NCI-H460 (cell line): ENCODE results near the gene SLC17A3. TPM values are rescaled to one million over a fixed set of nuclear protein-coding genes. Genes with fewer than 3 reads are reported as not detected.

ENCODE experiments used
- DNase-seq: peaks from one replicate; pipeline ENCODE4 v3.0.0-alpha.2; 2016; ENCODE audit warnings: low read depth; ENCODE audit errors: extremely low read depth
- total RNA-seq: library from RNA; depleted of rRNA; stranded (reverse); fragments of >200 nt; shearing (Covaris generic); gene quantifications from 2 replicates; pipeline ENCODE4 v1.2.3, GENCODE V29; 2014

SLC17A3 gene
- total RNA-seq, 1 experiment from 2014 or later, result not detected

DNA sequence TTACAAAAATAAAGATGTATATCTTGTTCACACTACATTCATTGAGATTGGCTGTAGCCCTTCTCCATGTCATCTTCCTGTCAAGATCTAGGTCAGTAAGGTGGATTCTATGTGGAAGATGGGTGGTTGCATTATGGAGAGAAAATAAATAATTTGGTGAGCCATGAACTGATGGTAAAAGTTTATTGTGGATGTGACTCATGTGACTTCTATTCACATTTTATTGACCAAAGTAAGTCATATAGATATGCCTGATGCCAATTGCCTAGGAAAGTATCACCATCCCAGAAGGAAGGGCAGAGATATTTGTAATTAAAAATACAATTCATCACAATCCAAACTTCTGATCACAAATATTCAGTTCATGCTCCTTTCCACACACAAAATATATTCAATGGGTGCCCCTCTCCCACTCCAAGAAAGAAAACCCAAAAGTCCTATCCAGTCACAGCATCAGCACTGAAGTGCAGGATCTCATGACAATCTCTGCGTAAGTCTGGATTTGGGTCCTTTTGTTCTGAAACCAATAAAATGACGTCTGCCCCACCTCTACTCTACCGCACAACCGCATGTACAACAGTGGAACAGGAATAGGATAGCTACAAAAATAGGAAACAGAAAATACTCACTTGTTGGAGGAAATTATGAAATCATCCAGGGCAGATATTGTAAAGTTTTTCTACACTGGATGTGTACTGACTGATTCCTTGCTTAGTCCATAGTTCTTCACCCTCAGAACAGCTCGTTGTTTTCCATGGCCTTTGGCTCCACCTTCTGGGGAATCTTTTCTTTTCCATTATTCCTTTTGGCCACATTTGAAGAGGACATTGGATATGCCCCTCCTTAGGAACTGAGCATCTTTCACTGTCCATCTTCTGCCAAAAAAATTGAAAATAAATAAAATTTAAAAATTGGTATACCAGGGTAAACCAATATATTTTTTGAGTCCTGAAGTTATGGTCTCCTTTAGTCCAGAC is 16.1 kb upstream of the SLC17A3 start:
- DNase-seq, result peak; percentile 49

DNA sequence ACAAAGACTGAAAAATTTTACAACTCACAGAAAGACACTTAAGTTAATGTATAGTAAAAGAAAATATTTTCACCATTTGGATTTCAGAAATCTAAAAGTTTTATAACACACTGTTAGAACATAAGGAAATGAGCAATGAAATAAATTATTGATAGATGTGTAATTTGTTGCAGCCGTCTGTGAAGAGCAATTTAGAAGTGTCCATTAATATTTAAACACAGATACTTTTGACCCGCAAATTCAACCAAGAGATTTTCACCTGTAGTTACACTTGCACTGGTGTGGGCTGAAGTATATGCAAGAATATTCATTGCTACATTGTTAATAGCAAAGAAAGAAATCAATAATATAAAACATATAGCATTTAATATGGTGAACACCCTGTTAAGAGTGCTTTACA is 14.6 kb upstream of the SLC17A3 start:
- DNase-seq, result no peak

- DNase-seq, result no peak
Observed at GRCh38 chr6:25886066-25886465, 12.0 kb upstream of the SLC17A3 start.

DNA sequence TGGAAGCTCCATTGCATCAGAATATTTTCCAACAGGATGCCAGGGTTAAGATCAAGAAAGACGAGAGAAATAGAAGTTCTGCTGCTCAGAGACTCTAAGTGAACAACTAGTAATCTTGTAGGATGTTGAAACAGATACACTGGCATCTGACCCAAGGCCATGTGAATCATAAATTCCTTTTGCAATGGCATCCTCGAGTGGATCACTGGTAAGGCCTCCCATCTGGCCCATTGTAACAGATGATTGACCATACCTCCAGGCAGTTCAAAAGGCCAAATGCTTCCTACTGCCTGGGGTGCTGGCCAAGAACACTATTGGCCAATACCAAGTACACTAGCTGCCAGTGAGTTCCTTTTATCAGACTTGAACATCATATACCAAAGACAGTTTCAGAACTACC is 9.9 kb upstream of the SLC17A3 start:
- DNase-seq, result no peak

- DNase-seq, result no peak
Observed at GRCh38 chr6:25883536-25883935, 9.5 kb upstream of the SLC17A3 start.

DNA sequence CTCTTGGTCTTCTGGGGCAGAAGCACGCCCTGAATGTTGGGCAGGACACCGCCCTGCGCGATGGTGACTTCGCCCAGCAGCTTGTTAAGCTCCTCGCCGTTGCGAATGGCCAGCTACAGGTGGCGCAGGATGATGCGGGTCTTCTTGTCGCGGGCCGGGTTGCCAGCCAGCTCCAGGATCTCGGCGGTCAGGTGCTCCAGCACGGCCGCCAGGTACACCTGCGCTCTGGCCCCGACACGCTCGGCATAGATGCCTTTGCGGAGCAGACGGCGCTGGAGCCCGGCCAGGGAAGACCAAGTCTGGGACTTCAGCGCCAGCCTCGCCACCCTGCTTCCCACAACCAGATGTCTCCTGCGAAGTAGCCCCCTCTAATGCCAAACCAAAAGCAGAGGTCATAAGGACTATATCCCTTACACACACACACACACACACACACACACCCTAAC is 8.0 kb upstream of the SLC17A3 start:
- DNase-seq, result no peak

- no peak for DNase-seq
Observed at GRCh38 chr6:25880601-25881000, 6.6 kb upstream of the SLC17A3 start.

- DNase-seq, result no peak
Observed at GRCh38 chr6:25878721-25879322, 4.8 kb upstream of the SLC17A3 start.

- DNase-seq, result no peak
Observed at GRCh38 chr6:25875926-25876602, 2.0 kb upstream of the SLC17A3 start.

GRCh38 chr6:25875563-25875905 is 1.5 kb upstream of the SLC17A3 start:
- DNase-seq, result no peak

DNA sequence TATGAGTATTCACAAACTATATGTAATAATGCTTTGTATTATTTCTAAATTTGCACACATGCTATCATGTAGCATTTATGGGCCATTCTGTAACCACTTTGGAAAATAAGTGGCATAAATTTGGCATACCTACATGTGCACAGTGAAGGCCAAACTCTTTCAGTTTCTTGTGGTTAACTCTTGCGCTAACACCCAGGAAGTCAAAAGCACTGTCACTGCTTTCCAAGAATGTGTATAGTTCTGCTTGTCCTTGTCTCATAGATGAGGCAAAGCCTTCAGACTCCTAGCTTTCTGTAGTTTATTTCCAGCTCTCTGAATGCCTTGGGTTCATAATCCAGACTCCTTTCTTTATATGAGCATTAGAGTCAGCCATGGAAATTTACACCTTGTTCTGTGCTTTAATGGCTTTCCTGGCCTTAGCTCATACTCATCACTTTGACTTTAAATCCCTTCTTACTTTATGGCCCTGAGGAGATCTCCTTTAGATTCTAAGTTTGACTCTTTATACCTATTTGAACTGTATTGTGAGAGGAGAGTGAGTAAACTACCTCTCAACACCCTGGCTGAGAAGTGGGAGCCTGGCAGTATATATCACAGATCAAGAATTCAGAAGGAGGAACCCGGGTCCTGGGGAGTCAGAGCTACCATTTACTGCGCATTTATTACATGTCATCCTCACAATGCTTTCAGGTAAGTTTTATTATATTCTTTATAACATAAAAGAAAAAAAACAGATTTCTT is 949 bp upstream of the SLC17A3 start:
- no peak for DNase-seq

DNA sequence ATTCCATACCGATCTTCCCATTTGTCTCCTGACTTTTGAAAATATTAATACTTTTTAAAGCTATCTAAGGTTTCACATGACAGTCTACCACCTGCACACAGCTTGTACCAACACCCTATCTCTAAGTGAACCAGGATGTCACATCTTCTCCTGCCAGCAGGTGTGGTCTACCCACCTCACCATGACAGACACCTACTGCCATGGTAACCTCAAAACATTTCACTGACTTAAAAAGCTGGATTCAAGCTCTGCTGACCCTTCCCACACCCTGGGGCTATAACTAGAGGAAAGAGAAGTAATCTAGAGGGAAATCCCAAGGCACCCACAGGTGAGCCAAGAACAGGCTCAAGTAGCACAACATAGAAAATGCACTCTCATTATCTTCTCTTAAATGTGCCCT is 1.2 kb downstream of the SLC17A3 start:
- no peak for DNase-seq

- DNase-seq, result no peak
Observed at GRCh38 chr6:25869840-25870239, 4.2 kb downstream of the SLC17A3 start.

DNA sequence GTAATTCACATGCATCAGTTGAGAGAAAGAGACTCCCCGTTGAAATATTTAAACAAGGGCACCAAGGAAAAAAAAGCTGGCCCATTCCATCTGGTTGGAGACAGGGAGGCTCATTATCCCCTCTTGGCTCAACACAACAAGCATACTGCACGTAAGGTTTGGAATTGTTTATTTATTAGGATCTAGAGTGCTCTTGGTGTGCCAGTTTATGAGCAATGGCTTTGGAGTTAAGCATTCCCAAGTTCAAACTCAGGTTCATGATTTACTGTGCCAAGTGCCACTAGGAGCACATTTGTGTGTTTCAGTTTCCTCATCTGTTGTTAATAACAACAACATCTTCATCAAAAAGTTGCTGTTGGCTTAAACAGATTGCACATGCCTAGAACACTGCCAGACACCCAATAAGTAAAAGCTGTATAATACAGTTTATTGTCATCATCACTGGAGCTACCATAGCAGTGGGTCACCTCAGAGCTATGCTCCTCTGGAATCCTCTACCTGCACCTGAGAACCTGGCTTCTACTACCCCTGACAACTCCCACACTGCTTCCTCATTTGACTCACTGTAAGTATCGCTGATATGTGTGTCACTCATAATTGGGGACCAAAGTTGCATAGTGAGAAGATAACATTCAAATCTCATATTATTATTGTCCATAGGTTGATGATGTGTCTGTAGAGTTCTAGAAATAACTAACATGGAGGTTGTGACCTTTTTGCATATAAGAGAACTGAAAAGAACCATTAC is 5.4 kb downstream of the SLC17A3 start:
- no peak for DNase-seq

- DNase-seq, result no peak
Observed at GRCh38 chr6:25866011-25866410, 8.0 kb downstream of the SLC17A3 start.

DNA sequence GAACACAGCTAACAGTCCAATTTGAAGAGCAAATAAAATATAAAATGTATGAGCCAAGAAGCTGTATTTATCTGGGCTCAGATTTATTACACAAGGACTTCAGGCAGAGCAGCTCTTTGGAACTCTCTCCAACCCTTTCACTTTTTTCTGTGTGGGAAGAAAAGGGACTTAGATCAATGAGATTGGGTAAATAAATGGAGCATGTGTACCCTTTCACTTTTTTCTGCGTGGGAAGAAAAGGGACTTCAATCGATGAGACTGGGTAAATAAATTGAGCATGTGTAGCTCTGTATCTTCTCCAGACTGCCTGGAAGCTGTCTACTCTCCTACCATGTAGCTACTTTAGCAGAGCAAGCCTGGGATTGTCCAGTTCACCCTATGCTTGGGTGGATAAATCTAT is 10.7 kb downstream of the SLC17A3 start:
- no peak for DNase-seq

GRCh38 chr6:25862199-25862598 is 11.8 kb downstream of the SLC17A3 start:
- no peak for DNase-seq

DNA sequence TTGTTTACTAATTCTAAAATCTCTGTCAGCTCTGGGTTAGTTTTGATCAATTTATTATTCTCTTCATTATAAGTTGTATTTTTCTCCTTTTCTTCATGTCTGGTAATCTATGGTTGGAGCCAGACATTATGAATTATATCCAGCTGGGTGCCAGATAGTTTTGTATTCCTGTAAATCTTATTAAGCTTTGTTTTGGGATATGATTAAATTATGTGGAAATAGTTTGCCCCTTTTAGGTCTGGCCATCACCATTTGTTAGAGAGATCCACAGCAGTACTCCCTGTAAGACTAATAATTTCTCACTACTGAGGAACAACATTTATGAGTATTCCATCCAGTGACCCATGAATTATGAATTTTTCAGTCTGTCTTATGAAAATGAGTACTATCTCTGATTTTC is 21.3 kb downstream of the SLC17A3 start:
- DNase-seq, result no peak

DNA sequence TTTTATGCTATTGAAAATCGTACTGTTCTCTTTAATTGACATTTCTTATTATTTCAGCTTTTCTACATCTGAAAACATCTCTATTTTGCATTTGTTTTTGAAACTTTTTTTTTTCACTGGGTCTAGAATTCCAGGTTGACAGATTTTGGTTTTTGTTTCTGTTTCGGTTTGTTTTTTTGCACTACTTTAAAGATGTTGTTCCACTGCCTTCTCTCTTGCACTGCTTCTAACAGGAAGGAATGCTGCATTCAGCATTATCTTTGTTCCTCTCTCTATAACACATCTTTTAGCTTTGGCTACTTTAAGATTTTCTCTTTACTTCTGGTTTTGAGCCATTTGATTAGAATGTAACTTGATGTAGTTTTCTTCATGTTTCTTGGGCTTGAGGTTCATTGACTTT is 22.1 kb downstream of the SLC17A3 start:
- no peak for DNase-seq

GRCh38 chr6:25844518-25844917 is 29.5 kb downstream of the SLC17A3 start:
- DNase-seq, result no peak
